Colon (tissue), 2 donors: ENCODE measurements around the gene KRTAP5-8.
"Not testable (repeated sequence)": the region's sequence is repeated elsewhere in the genome, so short reads cannot be mapped to it uniquely, and the experiment has no call there.

ENCODE experiments used
- FAIRE-seq: peaks from 2 replicates; lab custom pipeline; 2012; peaks lifted over from hg19 to GRCh38; lab: Jason Lieb, UNC
- donor health status: control.
- donor health status: control.

KRTAP5-8 gene

GRCh38 chr11:71543866-71544265 is 6.0 kb downstream of the KRTAP5-8 start:
- no peak for FAIRE-seq

- no peak for FAIRE-seq
These were observed 6.8 kb downstream of the KRTAP5-8 start for GRCh38 chr11:71544525-71545214.

GRCh38 chr11:71545405-71545966 is 7.7 kb downstream of the KRTAP5-8 start:
- no peak for FAIRE-seq

- no peak for FAIRE-seq
These were observed 10.3 kb downstream of the KRTAP5-8 start, which contains the start of gene KRTAP5-9 for GRCh38 chr11:71548120-71548519. Gene KRTAP5-9, plus strand, starts transcription at chr11:71548420. Its CDS starts 238 bp downstream, at chr11:71548658.

GRCh38 chr11:71548716-71549151 is 10.9 kb downstream of the KRTAP5-8 start:
- no peak for FAIRE-seq

GRCh38 chr11:71551711-71552110 is 13.9 kb downstream of the KRTAP5-8 start:
- no peak for FAIRE-seq

- FAIRE-seq = no peak
These were observed 17.2 kb downstream of the KRTAP5-8 start for GRCh38 chr11:71554996-71555395.

GRCh38 chr11:71555508-71555907 is 17.7 kb downstream of the KRTAP5-8 start:
- FAIRE-seq = no peak

- no peak for FAIRE-seq
These were observed 18.2 kb downstream of the KRTAP5-8 start for GRCh38 chr11:71556018-71556417.

GRCh38 chr11:71557257-71557656 is 19.4 kb downstream of the KRTAP5-8 start:
- no peak for FAIRE-seq

- no peak for FAIRE-seq
These were observed 21.2 kb downstream of the KRTAP5-8 start for GRCh38 chr11:71558996-71559395.

GRCh38 chr11:71562120-71562519 is 24.3 kb downstream of the KRTAP5-8 start:
- FAIRE-seq = no peak

- no peak for FAIRE-seq
These were observed 25.6 kb downstream of the KRTAP5-8 start for GRCh38 chr11:71563406-71563805.

GRCh38 chr11:71564430-71564829 is 26.6 kb downstream of the KRTAP5-8 start:
- no peak for FAIRE-seq

- FAIRE-seq = no peak
These were observed 27.4 kb downstream of the KRTAP5-8 start, which contains the start of gene KRTAP5-10 for GRCh38 chr11:71565263-71565662. Gene KRTAP5-10, plus strand, starts transcription at chr11:71565563. Its CDS starts 25 bp downstream, at chr11:71565588.

GRCh38 chr11:71566081-71566620 is 28.3 kb downstream of the KRTAP5-8 start:
- FAIRE-seq = no peak

GRCh38 chr11:71566626-71567599 is 29.1 kb downstream of the KRTAP5-8 start:
- FAIRE-seq = not testable (repeated sequence)

- not testable (repeated sequence) for FAIRE-seq
These were observed 29.8 kb downstream of the KRTAP5-8 start for GRCh38 chr11:71567633-71568032.

GRCh38 chr11:71568704-71569349 is 31.0 kb downstream of the KRTAP5-8 start:
- FAIRE-seq = no peak

GRCh38 chr11:71571101-71571850 is 33.5 kb downstream of the KRTAP5-8 start:
- FAIRE-seq = not testable (repeated sequence)

GRCh38 chr11:71572811-71573210 is 35.0 kb downstream of the KRTAP5-8 start:
- no peak for FAIRE-seq
